ENCODE measurements around the gene KLK11. TPM values are rescaled to one million over a fixed set of nuclear protein-coding genes. Genes with fewer than 3 reads are reported as not detected.

KLK11 gene
- total RNA-seq, 2 donors from 2014 or later: 12.5 to 24.4 TPM

DNA sequence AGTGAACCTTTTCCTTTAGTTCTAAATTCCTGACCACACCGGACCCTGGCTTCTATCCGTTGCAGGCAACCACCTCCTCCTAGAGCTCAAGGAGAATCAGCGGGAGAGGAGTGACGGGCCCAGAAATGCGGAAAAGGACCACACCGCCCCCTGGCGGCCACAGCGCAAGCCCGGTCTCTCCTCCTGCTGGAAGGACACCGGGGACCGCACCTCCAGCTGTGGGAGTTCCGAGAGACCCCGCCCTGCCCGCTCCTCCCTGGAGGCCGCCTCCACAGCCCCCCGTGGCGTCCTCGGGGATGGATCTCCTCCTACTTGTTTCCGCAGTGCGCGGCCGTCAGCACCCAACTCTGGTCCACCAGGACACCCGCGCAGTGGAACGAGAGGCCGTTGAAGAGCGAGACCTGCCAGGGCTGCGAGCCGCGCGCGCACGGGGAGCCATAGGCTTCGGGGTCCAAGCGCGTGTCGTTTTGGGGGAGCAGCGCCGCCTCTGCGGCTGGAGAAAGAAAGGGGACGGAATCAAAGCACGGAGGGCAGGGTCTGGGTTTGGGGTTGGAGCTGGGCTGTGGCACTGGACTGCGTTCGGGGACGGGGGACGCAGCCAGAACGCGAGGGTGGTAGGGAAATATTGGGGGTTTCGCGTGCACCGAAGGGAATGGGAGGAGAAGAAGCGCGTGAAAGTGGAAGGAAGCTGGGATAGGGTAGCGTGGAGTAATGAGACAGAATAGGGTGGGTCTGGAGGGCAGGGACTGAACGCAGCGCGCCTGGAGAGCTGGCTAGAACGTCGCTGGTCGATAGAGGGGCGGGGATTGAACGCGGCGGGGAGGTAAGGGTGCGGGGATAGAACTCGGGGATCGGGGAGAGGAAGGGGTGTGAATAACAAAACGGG is 9.4 kb downstream of the KLK11 start:
- H3K27ac ChIP-seq: no peak overlapping the region
- H3K27me3 ChIP-seq: peaks cover 9 to 11% of the 10 kb centered on the region in 2 donors
- peak; percentile 67 for DNase-seq (ENCODE audit: low spot score)
- H3K9me3 ChIP-seq: no peaks in the 10 kb centered on the region
- H3K4me3 ChIP-seq: peak overlapping the region in 1 of 2 donors; percentile 35
- peaks cover 0 to 25% of the 10 kb centered on the region in 2 donors for H3K4me1 ChIP-seq
- H3K36me3 ChIP-seq: no peaks in the 10 kb centered on the region
- TF ChIP-seq, protein P1, sequence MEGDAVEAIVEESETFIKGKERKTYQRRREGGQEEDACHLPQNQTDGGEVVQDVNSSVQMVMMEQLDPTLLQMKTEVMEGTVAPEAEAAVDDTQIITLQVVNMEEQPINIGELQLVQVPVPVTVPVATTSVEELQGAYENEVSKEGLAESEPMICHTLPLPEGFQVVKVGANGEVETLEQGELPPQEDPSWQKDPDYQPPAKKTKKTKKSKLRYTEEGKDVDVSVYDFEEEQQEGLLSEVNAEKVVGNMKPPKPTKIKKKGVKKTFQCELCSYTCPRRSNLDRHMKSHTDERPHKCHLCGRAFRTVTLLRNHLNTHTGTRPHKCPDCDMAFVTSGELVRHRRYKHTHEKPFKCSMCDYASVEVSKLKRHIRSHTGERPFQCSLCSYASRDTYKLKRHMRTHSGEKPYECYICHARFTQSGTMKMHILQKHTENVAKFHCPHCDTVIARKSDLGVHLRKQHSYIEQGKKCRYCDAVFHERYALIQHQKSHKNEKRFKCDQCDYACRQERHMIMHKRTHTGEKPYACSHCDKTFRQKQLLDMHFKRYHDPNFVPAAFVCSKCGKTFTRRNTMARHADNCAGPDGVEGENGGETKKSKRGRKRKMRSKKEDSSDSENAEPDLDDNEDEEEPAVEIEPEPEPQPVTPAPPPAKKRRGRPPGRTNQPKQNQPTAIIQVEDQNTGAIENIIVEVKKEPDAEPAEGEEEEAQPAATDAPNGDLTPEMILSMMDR (IDR thresholded peaks at IDR 0.05): peak; percentile 53 to 57

DNA sequence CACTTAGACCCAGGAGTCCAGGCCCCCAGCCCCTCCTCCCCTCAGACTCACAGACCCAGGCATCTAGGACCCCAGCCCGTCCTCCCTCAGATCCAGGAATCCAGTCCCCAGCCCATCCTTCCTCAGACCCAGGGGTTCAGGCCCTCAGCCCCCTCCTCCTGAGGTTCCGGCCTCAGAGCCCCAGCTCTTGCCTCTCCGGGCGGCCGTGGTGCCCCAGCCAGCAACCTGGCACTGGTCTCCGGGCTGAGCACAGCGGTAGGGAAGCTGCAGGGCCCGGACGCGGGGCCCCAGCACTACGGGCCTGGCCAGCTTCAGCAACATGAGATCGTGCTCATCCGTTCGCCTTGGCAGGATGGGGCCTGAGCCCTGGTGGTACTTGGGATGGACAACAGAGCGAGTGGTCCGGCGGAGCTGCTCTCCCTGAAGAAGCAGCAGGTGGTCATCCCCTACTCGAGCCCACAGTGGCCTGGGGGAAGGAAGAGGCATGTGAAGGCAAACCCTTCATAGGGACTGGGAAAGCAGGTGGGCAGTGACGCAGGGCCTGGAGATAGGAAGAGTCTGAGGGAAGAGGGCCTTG is 10.6 kb downstream of the KLK11 start:
- TF ChIP-seq, protein P1 (IDR thresholded peaks at IDR 0.05): no peak
- Histone ChIP-seq H3K27ac (no peak overlapping the region), H3K27me3 (peaks cover 9 to 11% of the 10 kb centered on the region in 2 donors), H3K4me3 (no peak overlapping the region), H3K4me1 (peaks cover 0 to 25% of the 10 kb centered on the region in 2 donors), H3K9me3 (no peaks in the 10 kb centered on the region), H3K36me3 (no peaks in the 10 kb centered on the region)
- no peak for DNase-seq (ENCODE audit: low spot score)

- DNase-seq (ENCODE audit: low spot score): no peak
- Histone ChIP-seq H3K4me3 (no peak overlapping the region), H3K4me1 (peaks cover 0 to 17% of the 10 kb centered on the region in 2 donors), H3K9me3 (no peaks in the 10 kb centered on the region), H3K27ac (no peak overlapping the region), H3K36me3 (no peaks in the 10 kb centered on the region), H3K27me3 (peaks cover 9 to 11% of the 10 kb centered on the region in 2 donors)
- TF ChIP-seq, protein P1 (IDR thresholded peaks at IDR 0.05): no peak
Measured at GRCh38 chr19:51014242-51014641, 12.2 kb downstream of the KLK11 start.

- Histone ChIP-seq H3K9me3 (no peaks in the 10 kb centered on the region), H3K36me3 (no peaks in the 10 kb centered on the region), H3K27ac (no peak overlapping the region), H3K27me3 (peaks cover 9 to 11% of the 10 kb centered on the region in 2 donors), H3K4me3 (no peak overlapping the region), H3K4me1 (peaks cover 0 to 10% of the 10 kb centered on the region in 2 donors)
- DNase-seq (ENCODE audit: low spot score): no peak
- TF ChIP-seq, protein P1 (IDR thresholded peaks at IDR 0.05): no peak
Measured at GRCh38 chr19:51012661-51013190, 13.7 kb downstream of the KLK11 start.

DNA sequence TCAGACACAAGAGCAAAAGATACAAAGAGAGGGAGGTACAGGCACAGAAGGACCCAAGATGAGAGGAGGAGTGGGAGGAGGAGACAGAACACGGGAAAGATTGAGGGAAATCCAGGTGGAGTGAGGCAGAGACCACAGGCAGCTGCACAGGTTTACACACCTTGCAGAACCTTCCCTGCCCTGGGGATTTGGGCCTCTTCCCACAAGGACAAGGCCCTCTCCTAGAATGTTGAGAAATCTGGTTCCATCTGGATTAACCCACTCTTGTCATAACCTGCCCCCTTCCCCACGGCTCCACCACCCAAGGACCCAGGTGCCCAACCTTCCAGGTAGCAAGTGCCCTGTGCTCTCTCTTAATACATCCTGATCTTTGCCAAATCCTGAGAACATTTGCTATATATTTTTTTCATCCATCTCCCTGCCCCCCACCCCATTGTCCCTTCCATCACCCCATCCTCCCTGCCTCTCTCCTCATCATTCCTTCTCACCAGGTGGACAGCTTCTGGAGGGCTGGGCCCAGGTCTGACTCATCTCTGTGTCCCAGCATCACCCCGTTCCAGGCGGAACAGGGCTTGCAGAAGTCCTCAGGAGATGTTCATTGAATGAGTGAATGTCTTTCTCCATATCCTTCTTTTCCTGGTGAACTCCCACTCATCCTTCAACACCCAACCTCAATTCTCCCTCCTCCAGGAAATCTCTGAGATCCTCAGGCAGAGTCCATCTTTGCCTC is 16.2 kb downstream of the KLK11 start:
- no peak overlapping the region for H3K4me3 ChIP-seq
- H3K27ac ChIP-seq: no peak overlapping the region
- H3K27me3 ChIP-seq: no peaks in the 10 kb centered on the region
- DNase-seq (ENCODE audit: low spot score): no peak
- no peaks in the 10 kb centered on the region for H3K4me1 ChIP-seq
- H3K36me3 ChIP-seq: no peaks in the 10 kb centered on the region
- H3K9me3 ChIP-seq: no peaks in the 10 kb centered on the region
- TF ChIP-seq, protein P1 (IDR thresholded peaks at IDR 0.05): no peak

Data from right atrium auricular region (tissue), 2 donors.